ENCODE measurements around the gene PDE10A.
"Not testable (repeated sequence)": the region's sequence is repeated elsewhere in the genome, so short reads cannot be mapped to it uniquely, and the experiment has no call there.

The PDE10A gene

DNA sequence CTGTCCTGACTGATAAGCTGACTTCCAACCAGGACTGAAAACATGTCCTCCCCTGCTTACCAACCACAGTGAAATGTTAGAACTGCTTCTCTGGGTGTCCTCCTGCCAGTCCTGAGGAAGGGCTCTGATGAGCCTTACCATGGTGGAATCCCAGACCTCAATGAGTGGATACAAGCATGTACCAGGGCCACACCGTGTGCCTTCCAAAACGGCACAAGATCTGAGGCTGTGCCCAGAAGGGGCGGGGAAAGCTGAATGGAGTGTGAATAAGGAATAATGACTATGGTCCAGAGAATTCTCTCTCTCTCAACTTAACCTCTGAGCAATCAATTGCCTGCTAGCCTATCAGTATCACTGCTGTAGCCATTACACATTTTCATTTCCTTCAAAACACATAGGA, 51.7 kb downstream of the PDE10A start:
- DNase-seq (ENCODE audit: extremely low read depth, insufficient read length), result no peak
- Histone ChIP-seq H3K4me3 (replicated peaks; ENCODE audit: low read depth, low read length) (no peak overlapping the region), H3K36me3 (ENCODE audit: control insufficient read depth, insufficient read depth, low read length) (no peaks in the 10 kb centered on the region), H3K27me3 (replicated peaks; ENCODE audit: control insufficient read depth, insufficient read depth, low read length) (no peaks in the 10 kb centered on the region)
- TF ChIP-seq, protein P1, sequence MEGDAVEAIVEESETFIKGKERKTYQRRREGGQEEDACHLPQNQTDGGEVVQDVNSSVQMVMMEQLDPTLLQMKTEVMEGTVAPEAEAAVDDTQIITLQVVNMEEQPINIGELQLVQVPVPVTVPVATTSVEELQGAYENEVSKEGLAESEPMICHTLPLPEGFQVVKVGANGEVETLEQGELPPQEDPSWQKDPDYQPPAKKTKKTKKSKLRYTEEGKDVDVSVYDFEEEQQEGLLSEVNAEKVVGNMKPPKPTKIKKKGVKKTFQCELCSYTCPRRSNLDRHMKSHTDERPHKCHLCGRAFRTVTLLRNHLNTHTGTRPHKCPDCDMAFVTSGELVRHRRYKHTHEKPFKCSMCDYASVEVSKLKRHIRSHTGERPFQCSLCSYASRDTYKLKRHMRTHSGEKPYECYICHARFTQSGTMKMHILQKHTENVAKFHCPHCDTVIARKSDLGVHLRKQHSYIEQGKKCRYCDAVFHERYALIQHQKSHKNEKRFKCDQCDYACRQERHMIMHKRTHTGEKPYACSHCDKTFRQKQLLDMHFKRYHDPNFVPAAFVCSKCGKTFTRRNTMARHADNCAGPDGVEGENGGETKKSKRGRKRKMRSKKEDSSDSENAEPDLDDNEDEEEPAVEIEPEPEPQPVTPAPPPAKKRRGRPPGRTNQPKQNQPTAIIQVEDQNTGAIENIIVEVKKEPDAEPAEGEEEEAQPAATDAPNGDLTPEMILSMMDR (IDR thresholded peaks at IDR 0.05; ENCODE audit: insufficient read depth, low read length, poor library complexity, severe bottlenecking), result no peak

DNA sequence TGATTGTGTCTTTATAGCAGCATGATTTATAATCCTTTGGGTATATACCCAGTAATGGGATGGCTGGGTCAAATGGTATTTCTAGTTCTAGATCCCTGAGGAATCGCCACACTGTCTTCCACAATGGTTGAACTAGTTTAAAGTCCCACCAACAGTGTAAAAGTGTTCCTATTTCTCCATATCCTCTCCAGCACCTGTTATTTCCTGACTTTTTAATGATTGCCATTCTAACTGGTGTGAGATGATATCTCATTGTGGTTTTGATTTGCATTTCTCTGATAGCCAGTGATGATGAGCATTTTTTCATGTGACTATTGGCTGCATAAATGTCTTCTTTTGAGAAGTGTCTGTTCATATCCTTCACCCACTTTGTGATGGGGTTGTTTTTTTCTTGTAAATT, 54.5 kb downstream of the PDE10A start:
- not testable (repeated sequence) for DNase-seq (ENCODE audit: extremely low read depth, insufficient read length)

DNA sequence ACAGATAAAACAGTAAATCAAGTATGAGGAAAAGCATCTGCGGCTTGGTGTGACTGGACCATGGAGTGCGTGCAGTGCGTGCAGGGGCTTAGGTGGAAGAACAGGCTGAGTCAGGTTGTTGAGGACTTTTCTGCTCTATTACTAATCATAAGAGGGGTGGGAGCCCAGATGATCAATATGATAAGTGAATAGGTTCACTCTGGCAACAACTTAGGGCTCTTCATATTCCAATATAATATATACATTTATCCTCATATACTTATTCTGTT, 56.4 kb downstream of the PDE10A start:
- TF ChIP-seq, protein P1 (IDR thresholded peaks at IDR 0.05; ENCODE audit: insufficient read depth, low read length, poor library complexity, severe bottlenecking), result no peak
- H3K4me3 ChIP-seq (replicated peaks; ENCODE audit: low read depth, low read length), result no peak overlapping the region
- no peak for DNase-seq (ENCODE audit: extremely low read depth, insufficient read length)
- no peaks in the 10 kb centered on the region for H3K36me3 ChIP-seq (ENCODE audit: control insufficient read depth, insufficient read depth, low read length)
- no peaks in the 10 kb centered on the region for H3K27me3 ChIP-seq (replicated peaks; ENCODE audit: control insufficient read depth, insufficient read depth, low read length)

More for the DNA sequence above, 54.5 kb downstream of the PDE10A start:
- not testable (repeated sequence) for H3K4me3 ChIP-seq (replicated peaks; ENCODE audit: low read depth, low read length); H3K36me3 ChIP-seq (ENCODE audit: control insufficient read depth, insufficient read depth, low read length); H3K27me3 ChIP-seq (replicated peaks; ENCODE audit: control insufficient read depth, insufficient read depth, low read length)

DNA sequence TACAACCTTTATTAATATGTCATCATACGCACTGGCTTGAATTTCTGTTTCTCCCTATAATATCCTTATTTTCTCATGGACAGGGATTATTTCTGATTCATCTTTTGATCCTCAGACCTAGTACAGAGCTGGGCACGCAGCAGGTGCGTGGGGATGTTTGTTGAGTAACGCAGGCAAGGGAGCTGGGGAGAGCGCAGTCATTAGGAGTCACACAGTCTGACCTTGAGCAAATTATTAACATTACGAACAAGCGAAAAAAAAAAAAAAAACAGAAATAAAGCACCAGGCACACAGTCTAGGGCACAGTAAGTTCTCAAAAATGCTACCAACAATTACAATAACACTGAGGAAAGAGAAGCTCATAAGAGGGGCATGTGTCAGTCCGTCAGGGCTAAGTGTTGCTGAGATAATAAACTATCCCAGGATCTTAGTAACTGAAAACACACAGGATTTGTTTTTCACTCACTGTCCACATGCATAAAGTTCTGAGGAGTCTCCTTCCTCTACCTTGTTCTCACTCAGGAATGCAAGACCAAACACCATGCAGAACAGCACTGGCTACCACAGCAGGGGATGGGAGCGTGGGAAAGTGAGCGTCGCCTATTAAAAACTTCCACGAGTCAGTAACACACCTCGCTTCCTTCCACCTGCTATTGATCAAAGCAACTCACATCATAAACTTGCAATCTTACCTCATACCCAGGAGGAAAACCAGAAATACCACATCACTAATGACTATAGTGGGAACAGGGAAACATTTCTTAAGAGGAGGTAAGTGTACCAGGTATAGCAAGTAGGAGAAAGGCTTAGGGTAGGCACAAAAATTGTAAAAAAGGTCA, 56.9 kb downstream of the PDE10A start:
- DNase-seq (ENCODE audit: extremely low read depth, insufficient read length), result no peak
- no peaks in the 10 kb centered on the region for H3K36me3 ChIP-seq (ENCODE audit: control insufficient read depth, insufficient read depth, low read length)
- no peak overlapping the region for H3K4me3 ChIP-seq (replicated peaks; ENCODE audit: low read depth, low read length)
- TF ChIP-seq, protein P1 (IDR thresholded peaks at IDR 0.05; ENCODE audit: insufficient read depth, low read length, poor library complexity, severe bottlenecking), result no peak
- no peaks in the 10 kb centered on the region for H3K27me3 ChIP-seq (replicated peaks; ENCODE audit: control insufficient read depth, insufficient read depth, low read length)

DNA sequence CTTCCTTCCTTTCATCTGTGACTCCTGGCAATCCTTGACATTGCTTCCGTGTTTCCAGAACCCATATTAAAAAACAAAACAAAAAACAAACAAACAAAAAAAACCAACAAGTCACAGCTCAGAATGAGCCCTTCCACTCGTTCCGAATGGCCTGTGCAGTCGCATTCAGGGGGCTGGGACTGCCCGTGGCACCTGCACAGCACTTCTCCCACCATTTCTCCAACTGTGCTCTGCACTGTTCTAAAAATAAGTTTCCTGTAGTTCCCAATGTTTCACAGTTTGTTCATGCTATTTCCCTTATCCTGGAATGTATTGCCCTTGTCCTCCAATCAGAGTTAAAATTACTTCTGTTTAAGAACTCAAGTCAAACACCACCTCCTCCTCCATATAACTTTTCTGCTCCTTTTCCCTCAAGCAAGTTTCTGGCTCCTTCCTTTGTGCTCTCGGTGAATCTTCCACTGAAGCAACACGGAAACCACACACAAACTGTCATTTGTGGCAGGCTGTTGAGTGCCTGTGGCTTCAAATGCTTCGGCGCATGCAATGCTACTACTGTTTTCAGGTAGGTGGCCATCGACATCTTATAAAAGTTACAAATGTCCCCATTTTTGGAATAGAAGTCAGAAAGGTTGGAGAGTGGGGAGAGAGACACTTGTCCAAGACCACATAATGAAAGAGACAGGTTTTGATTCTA, 57.7 kb downstream of the PDE10A start:
- DNase-seq (ENCODE audit: extremely low read depth, insufficient read length), result no peak
- H3K27me3 ChIP-seq (replicated peaks; ENCODE audit: control insufficient read depth, insufficient read depth, low read length), result no peaks in the 10 kb centered on the region
- TF ChIP-seq, protein P1 (IDR thresholded peaks at IDR 0.05; ENCODE audit: insufficient read depth, low read length, poor library complexity, severe bottlenecking), result no peak
- no peaks in the 10 kb centered on the region for H3K36me3 ChIP-seq (ENCODE audit: control insufficient read depth, insufficient read depth, low read length)
- no peak overlapping the region for H3K4me3 ChIP-seq (replicated peaks; ENCODE audit: low read depth, low read length)

DNA sequence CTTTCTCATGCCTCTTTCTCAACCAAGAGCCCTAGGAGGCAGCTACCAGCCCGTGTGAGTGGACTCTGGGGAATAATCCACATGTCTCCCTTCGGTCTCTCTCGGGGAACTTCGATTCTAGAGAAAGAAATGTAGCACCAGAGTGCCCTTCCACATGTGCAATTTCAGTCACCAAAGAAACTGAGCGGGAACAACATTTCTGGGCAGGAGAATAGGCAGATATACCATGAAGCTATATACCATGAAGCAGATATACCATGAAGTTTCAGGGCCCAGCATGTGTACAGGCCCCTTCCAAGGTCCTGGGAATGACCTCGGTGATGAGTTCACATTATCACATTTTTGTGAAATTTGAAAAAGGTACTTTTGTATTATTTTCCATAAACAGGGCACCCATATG, 60.8 kb downstream of the PDE10A start:
- no peak for DNase-seq (ENCODE audit: extremely low read depth, insufficient read length)
- TF ChIP-seq, protein P1 (IDR thresholded peaks at IDR 0.05; ENCODE audit: insufficient read depth, low read length, poor library complexity, severe bottlenecking), result no peak
- Histone ChIP-seq H3K4me3 (replicated peaks; ENCODE audit: low read depth, low read length) (no peak overlapping the region), H3K27me3 (replicated peaks; ENCODE audit: control insufficient read depth, insufficient read depth, low read length) (no peaks in the 10 kb centered on the region), H3K36me3 (ENCODE audit: control insufficient read depth, insufficient read depth, low read length) (no peaks in the 10 kb centered on the region)
